K562 (cell line): ENCODE measurements around the gene ALK. TPM values are rescaled to one million over a fixed set of nuclear protein-coding genes. Genes with fewer than 3 reads are reported as not detected.

Source experiments
- ATAC-seq: fragments of 200-7000 bp; cut with Tn5 transposase; 3 replicates; pipeline ENCODE4 v1.9.1; 2020; ENCODE audit warnings: moderate library complexity
- BruUV-seq: library from RNA; stranded (reverse); fragments of 400-500 nt; replicated peaks from 2 replicates; lab custom pipeline; 2021; lab: Mats Ljungman, UMichigan
- CTCF ChIA-PET: fragments of 300-600 bp; formaldehyde crosslinking; extraction: SDS; loops from one replicate; lab custom pipeline; 2021; ENCODE audit warnings: low intra/inter-chr PET ratio; lab: Yijun Ruan, JAX
- POLR2A ChIA-PET: fragments of 300-600, 350-650 bp; sonication (Branson Sonifier 250); formaldehyde crosslinking; extraction: SDS; loops from one replicate; lab custom pipeline; 2021; ENCODE audit warnings: antibody characterized with exemption, inconsistent platforms; lab: Yijun Ruan, JAX
- DNase-seq, 4 experiments: peaks; one replicate each; pipeline versions ENCODE4 v3.0.0 to v3.0.0-alpha.2; 2011 to 2018; ENCODE audit warnings: low spot score in 3 of 4, mixed read lengths in 3 of 4; ENCODE audit errors: extremely low read depth in 1 of 4
- FAIRE-seq: peaks from 2 replicates; lab custom pipeline; 2011; peaks lifted over from hg19 to GRCh38; lab: Jason Lieb, UNC
- H2AFZ ChIP-seq: 2 replicates; pipeline ENCODE4 v1.6.0; 2011; ENCODE audit warnings: low read depth, low read length, control low read depth, inconsistent platforms
- H3K27ac ChIP-seq: fragments of 200-600 bp; 3 replicates; pipeline ENCODE4 v1.8.0; 2011; ENCODE audit warnings: low read depth, mild to moderate bottlenecking, control low read depth, inconsistent platforms, low read length, moderate library complexity, mixed read lengths; ENCODE audit errors: extremely low read depth
- H3K27me3 ChIP-seq, 2 experiments: fragments of 300-600 bp in 1 of 2; 2 replicates in 1 of 2; 3 replicates in 1 of 2; pipeline versions ENCODE4 v1.6.0 to v1.8.0; 2011; ENCODE audit warnings: inconsistent platforms in 2 of 2, low read length in 2 of 2, mild to moderate bottlenecking in 1 of 2, mixed read lengths in 1 of 2, moderate library complexity in 1 of 2; ENCODE audit not compliant: control insufficient read depth in 2 of 2, insufficient read depth in 2 of 2
- H3K36me3 ChIP-seq: fragments of 300-600 bp; 3 replicates; pipeline ENCODE4 v1.8.0; 2011; ENCODE audit warnings: mild to moderate bottlenecking, low read length, inconsistent platforms; ENCODE audit not compliant: control insufficient read depth, insufficient read depth
- H3K4me1 ChIP-seq, 2 experiments: fragments of 200-600 bp in 1 of 2; replicated peaks in 1 of 2; 2 replicates in 1 of 2; 3 replicates in 1 of 2; pipeline versions ENCODE4 v1.5.1 to v1.8.0; 2011; ENCODE audit warnings: inconsistent platforms in 2 of 2, low read length in 2 of 2, mild to moderate bottlenecking in 1 of 2, mixed read lengths in 1 of 2, moderate library complexity in 1 of 2; ENCODE audit not compliant: control insufficient read depth in 2 of 2, insufficient read depth in 2 of 2
- H3K4me2 ChIP-seq: 2 replicates; pipeline ENCODE4 v1.6.1; 2011; ENCODE audit warnings: low read length, control low read depth, inconsistent platforms, mixed read lengths; ENCODE audit not compliant: insufficient read depth
- H3K4me3 ChIP-seq: fragments of 200-600 bp; sonication (generic), shearing (Covaris generic); 2 replicates; pipeline ENCODE4 v1.5.1; 2016; ENCODE audit warnings: control low read depth, inconsistent platforms
- H3K79me2 ChIP-seq: fragments of 200-600 bp; 3 replicates; pipeline ENCODE4 v1.8.0; 2011; ENCODE audit warnings: low read length, inconsistent platforms; ENCODE audit not compliant: control insufficient read depth, insufficient read depth
- H3K9ac ChIP-seq, 2 experiments: 2 replicates each; pipeline versions ENCODE4 v1.6.0 to v1.6.1; 2011; ENCODE audit warnings: low read depth in 2 of 2, low read length in 2 of 2, control low read depth in 1 of 2, inconsistent platforms in 1 of 2, mild to moderate bottlenecking in 1 of 2, mixed read lengths in 1 of 2; ENCODE audit not compliant: insufficient read depth in 1 of 2
- H3K9me1 ChIP-seq: one replicate; pipeline ENCODE4 v1.6.0; 2011; ENCODE audit warnings: inconsistent platforms, mild to moderate bottlenecking, low read length, moderate library complexity; ENCODE audit not compliant: control insufficient read depth, insufficient read depth
- H3K9me3 ChIP-seq: replicated peaks from 2 replicates; pipeline ENCODE4 v1.5.1; 2011; ENCODE audit warnings: low read depth, low read length, inconsistent platforms; ENCODE audit not compliant: control insufficient read depth, insufficient read depth
- H4K20me1 ChIP-seq: replicated peaks from 2 replicates; pipeline ENCODE4 v1.6.1; 2011; ENCODE audit warnings: low read length, inconsistent platforms, mixed read lengths; ENCODE audit not compliant: control insufficient read depth, insufficient read depth
- BRD9 ChIP-seq: fragments of 450-650 bp; IDR thresholded peaks from 2 replicates; pipeline ENCODE4 v1.6.1; 2018; ENCODE audit warnings: low read depth; ENCODE audit not compliant: partially characterized antibody
- CCNT2 ChIP-seq: IDR thresholded peaks from 2 replicates; pipeline ENCODE4 v1.6.1; 2011; ENCODE audit warnings: borderline replicate concordance, low read depth, mild to moderate bottlenecking, moderate library complexity, mixed read lengths, low read length; ENCODE audit not compliant: insufficient read length; ENCODE audit errors: extremely low read depth
- ELF1 ChIP-seq: fragments of 200-800 bp; sonication (Bioruptor generic); IDR thresholded peaks from 2 replicates; pipeline ENCODE4 v1.6.1; 2016; ENCODE audit warnings: missing genetic modification characterization, missing compliant biosample characterization
- EWSR1 ChIP-seq: fragments of 450-650 bp; IDR thresholded peaks from 2 replicates; pipeline ENCODE4 v1.6.1; 2018; ENCODE audit warnings: borderline replicate concordance, mild to moderate bottlenecking, low read depth, moderate library complexity; ENCODE audit not compliant: partially characterized antibody
- HDAC3 ChIP-seq: fragments of 450-650 bp; IDR thresholded peaks from 2 replicates; pipeline ENCODE4 v1.6.1; 2018; ENCODE audit warnings: borderline replicate concordance, mild to moderate bottlenecking, moderate library complexity; ENCODE audit not compliant: partially characterized antibody
- KAT8 ChIP-seq: fragments of 450-650 bp; IDR thresholded peaks from 2 replicates; pipeline ENCODE4 v1.6.1; 2016; ENCODE audit warnings: low read depth, mild to moderate bottlenecking
- LCOR ChIP-seq: sonication (generic); formaldehyde crosslinking; IDR thresholded peaks from 2 replicates; pipeline ENCODE4 v1.8.0; 2022; ENCODE audit warnings: mild to moderate bottlenecking, missing genetic modification reagents
- MEIS2 ChIP-seq: fragments of 450-650 bp; IDR thresholded peaks from 2 replicates; pipeline ENCODE4 v1.6.1; 2014; ENCODE audit warnings: mild to moderate bottlenecking; ENCODE audit not compliant: partially characterized antibody
- TAF15 ChIP-seq: fragments of 200-400 bp; formaldehyde crosslinking; IDR thresholded peaks from 2 replicates; pipeline ENCODE4 v1.6.1; 2017; ENCODE audit warnings: mild to moderate bottlenecking, low read depth, low read length, moderate library complexity
- TFAM ChIP-seq: fragments of 250-450 bp; sonication (Bioruptor Pico); conservative IDR thresholded peaks from 2 replicates; pipeline ENCODE4 v1.5.0; 2021; ENCODE audit warnings: mild to moderate bottlenecking, moderate library complexity
- TRIM24 ChIP-seq, 2 experiments: fragments of 450-650 bp; IDR thresholded peaks; 2 replicates each; pipeline ENCODE4 v1.6.1; 2016
- ZKSCAN3 ChIP-seq: fragments of 250-450 bp; sonication (Bioruptor Pico); IDR thresholded peaks from 2 replicates; pipeline ENCODE4 v1.4.0; 2020
- ZNF212 ChIP-seq: fragments of 450-650 bp; formaldehyde crosslinking; IDR thresholded peaks from 2 replicates; pipeline ENCODE4 v1.4.0; 2020; ENCODE audit warnings: mild to moderate bottlenecking
- ZNF449 ChIP-seq: fragments of 250-450 bp; sonication (Bioruptor Pico); IDR thresholded peaks from 2 replicates; pipeline ENCODE4 v1.8.0; 2022; ENCODE audit warnings: moderate library complexity, mild to moderate bottlenecking, inconsistent platforms
- WGBS: fragments of 100-300 bp; shearing (Covaris generic); methylation state at CpG from one replicate; pipeline ENCODE4 v1.1.6; 2016; ENCODE audit warnings: low coverage, mixed read lengths; ENCODE audit not compliant: insufficient coverage; ENCODE audit errors: missing lambda C conversion rate; 5-methylcytosine and 5-hydroxymethylcytosine counted together
- in situ Hi-C: fragments of 300-500 bp; cut with MboI; formaldehyde crosslinking; loops from 4 replicates; pipeline ENCODE4 v1.15.0; 2018; ENCODE audit warnings: inconsistent platforms, mixed read lengths
- intact Hi-C: fragments of 100-400 bp; cut with micrococcal nuclease; formaldehyde crosslinking; loops from 2 replicates; pipeline ENCODE4 v1.14.2; 2022
- polyA plus RNA-seq, 8 experiments: library from polyadenylated mRNA; depleted of rRNA in 4 of 8; stranded (reverse) in 5 of 8; unstranded in 3 of 8; fragments of >200 nt; fragmentation: Nextera tagmentation in 2 of 8; fragmentation: Illumina TruSeq in 1 of 8; extraction: Ambion mirVana in 2 of 8; extraction: Trizol in 1 of 8; gene quantifications; 2 replicates each; pipeline versions ENCODE4 v1.2.1 to v1.2.3, GENCODE V29; 2011 to 2014; ENCODE audit warnings: inconsistent platforms in 1 of 8, missing spikeins in 1 of 8
- total RNA-seq, 7 experiments: library from RNA; depleted of rRNA in 6 of 7; stranded (reverse); fragments of >200 nt in 6 of 7; fragmentation: Illumina TruSeq in 2 of 7; extraction: Trizol in 2 of 7; gene quantifications; 2 replicates each; pipeline versions ENCODE4 v1.2.1 to v1.2.3, GENCODE V29; 2011 to 2021; ENCODE audit warnings: low replicate concordance in 1 of 7
- TF ChIP-seq, protein P1 (sequence below): sonication (generic); formaldehyde crosslinking; IDR thresholded peaks from 2 replicates; pipeline ENCODE4 v1.4.0; 2020; ENCODE audit warnings: mild to moderate bottlenecking, missing genetic modification reagents
- TF ChIP-seq, protein P2 (sequence below): fragments of 450-650 bp; IDR thresholded peaks from 2 replicates; pipeline ENCODE4 v1.6.1; 2016; ENCODE audit warnings: missing biosample characterization, missing genetic modification characterization

ALK gene
- total and polyA plus RNA-seq, 9 of the 15 experiments (the other 6 are each of a cell fraction or from before 2014, with no cell fraction given), result not detected

GRCh38 chr2:29706171-29706720, 215.1 kb downstream of the ALK start (continued):
- TF ChIP-seq HDAC3, result no peak

DNA sequence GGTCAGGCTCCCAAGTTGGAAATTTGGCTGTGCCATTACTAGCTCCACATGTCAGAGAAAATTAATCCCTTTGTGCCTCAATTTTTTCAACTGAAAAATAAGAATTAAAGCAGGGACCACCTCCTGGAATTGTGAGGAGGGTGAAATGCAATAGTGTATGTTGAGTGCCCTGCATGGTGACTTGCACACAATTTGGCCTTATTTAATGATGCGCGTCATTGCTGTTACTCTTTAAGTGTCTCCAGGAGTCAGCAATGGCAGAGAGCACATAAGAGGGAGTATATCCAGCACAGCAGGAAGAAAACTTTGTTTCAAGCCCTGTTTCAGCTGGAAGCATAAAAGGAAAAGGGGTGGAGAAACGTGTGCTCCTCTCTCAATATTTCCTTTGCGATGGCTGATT, 215.8 kb downstream of the ALK start:
- Histone ChIP-seq H3K79me2 (no peaks in the 10 kb centered on the region), H4K20me1 (no peaks in the 10 kb centered on the region; the same call in 1 of the 2 replicates), H3K36me3 (no peaks in the 10 kb centered on the region), H3K27ac (no peak overlapping the region), H3K4me1 (no peaks in the 10 kb centered on the region), H3K4me2 (no peak overlapping the region), H2AFZ (no peak overlapping the region), H3K9me1 (no peaks in the 10 kb centered on the region), H3K9me3 (no peaks in the 10 kb centered on the region), H3K4me3 (no peak overlapping the region), H3K9ac (no peak overlapping the region), H3K27me3 (no peaks in the 10 kb centered on the region)
- CTCF ChIA-PET, result no interaction called here
- no TSS peak for BruUV-seq
- DNase-seq (no peak), FAIRE-seq (no peak), ATAC-seq (no peak)
- intact Hi-C loops, result no loop called here
- TF ChIP-seq ZNF449 (no peak), LCOR (CRISPR knock-in tag) (no peak), TRIM24 (IDR thresholded peaks at IDR 0.05) (no peak), BRD9 (no peak), EWSR1 (no peak), CCNT2 (no peak), TFAM (CRISPR knock-in tag) (no peak), KAT8 (no peak), TAF15 (no peak), ZKSCAN3 (no peak), ELF1 (tag) (no peak), MEIS2 (no peak), ZNF212 (CRISPR knock-in tag) (no peak)
- TF ChIP-seq, protein P1, sequence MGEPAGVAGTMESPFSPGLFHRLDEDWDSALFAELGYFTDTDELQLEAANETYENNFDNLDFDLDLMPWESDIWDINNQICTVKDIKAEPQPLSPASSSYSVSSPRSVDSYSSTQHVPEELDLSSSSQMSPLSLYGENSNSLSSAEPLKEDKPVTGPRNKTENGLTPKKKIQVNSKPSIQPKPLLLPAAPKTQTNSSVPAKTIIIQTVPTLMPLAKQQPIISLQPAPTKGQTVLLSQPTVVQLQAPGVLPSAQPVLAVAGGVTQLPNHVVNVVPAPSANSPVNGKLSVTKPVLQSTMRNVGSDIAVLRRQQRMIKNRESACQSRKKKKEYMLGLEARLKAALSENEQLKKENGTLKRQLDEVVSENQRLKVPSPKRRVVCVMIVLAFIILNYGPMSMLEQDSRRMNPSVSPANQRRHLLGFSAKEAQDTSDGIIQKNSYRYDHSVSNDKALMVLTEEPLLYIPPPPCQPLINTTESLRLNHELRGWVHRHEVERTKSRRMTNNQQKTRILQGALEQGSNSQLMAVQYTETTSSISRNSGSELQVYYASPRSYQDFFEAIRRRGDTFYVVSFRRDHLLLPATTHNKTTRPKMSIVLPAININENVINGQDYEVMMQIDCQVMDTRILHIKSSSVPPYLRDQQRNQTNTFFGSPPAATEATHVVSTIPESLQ (CRISPR knock-in tag), result no peak
- TF ChIP-seq, protein P2, sequence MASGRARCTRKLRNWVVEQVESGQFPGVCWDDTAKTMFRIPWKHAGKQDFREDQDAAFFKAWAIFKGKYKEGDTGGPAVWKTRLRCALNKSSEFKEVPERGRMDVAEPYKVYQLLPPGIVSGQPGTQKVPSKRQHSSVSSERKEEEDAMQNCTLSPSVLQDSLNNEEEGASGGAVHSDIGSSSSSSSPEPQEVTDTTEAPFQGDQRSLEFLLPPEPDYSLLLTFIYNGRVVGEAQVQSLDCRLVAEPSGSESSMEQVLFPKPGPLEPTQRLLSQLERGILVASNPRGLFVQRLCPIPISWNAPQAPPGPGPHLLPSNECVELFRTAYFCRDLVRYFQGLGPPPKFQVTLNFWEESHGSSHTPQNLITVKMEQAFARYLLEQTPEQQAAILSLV (tag), result no peak
- in situ Hi-C loops, result no loop called here
- 3% methylated on average over 4 of the region's 4 CpGs for WGBS
- POLR2A ChIA-PET, result no interaction called here
